OCI-LY3 (cell line): ENCODE data around the gene SEC16A.

Experiments
- EZH2phosphoT487 ChIP-seq: fragments of 200-600 bp; shearing (Covaris generic); IDR thresholded peaks from 2 replicates; pipeline ENCODE4 v1.6.1; 2018; ENCODE audit warnings: antibody characterized with exemption, mixed run types, low read depth
- TF ChIP-seq, protein P1 (sequence below): fragments of 200-600, 300-600 bp; sonication (generic); IDR thresholded peaks from 2 replicates; pipeline ENCODE4 v1.5.1; 2014; ENCODE audit warnings: antibody characterized with exemption, low read length, low read depth

DNA sequence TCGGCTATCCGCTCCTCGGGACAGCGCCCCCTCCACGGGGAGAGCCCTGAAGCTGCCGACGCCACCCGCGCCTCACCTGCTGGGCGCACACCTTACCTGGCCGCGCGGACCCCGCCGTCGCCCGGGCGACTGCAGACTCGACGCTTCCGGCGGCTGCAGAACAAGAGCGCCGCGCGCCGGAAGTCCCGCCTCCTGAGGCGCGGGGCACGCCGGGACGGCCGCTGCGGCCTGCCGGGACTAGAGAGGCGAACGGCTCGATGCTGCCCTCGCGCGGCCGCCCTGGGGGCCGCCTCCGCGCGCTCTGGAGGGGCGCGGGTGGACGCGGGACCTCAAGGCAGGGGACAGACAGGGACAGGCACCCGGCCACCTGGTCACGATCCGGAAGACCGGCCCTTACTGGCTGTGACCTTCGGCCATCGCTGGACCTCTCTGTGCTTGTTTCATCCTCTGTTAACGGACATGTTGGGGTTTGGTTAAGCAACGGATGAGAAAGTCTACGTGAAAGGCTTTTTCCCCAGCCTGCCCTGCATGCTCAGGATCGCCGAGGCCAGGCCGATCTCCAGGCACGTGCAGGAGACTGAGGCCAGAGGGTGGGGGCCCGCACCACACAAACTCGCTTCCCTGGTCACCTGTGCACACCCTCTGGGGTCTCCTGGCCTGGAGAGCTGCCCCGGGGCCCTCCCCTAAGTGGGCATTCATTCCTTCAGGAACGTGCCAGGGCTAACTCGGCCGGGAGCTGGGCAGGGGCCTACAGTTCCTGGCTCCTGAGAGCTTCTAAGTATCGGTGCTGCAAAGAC lies 82.6 kb downstream of the SEC16A start, which contains the start of gene SNAPC4:
- TF ChIP-seq, protein P1, sequence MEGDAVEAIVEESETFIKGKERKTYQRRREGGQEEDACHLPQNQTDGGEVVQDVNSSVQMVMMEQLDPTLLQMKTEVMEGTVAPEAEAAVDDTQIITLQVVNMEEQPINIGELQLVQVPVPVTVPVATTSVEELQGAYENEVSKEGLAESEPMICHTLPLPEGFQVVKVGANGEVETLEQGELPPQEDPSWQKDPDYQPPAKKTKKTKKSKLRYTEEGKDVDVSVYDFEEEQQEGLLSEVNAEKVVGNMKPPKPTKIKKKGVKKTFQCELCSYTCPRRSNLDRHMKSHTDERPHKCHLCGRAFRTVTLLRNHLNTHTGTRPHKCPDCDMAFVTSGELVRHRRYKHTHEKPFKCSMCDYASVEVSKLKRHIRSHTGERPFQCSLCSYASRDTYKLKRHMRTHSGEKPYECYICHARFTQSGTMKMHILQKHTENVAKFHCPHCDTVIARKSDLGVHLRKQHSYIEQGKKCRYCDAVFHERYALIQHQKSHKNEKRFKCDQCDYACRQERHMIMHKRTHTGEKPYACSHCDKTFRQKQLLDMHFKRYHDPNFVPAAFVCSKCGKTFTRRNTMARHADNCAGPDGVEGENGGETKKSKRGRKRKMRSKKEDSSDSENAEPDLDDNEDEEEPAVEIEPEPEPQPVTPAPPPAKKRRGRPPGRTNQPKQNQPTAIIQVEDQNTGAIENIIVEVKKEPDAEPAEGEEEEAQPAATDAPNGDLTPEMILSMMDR = peak; percentile 82
- no peak for TF ChIP-seq EZH2phosphoT487
